ENCODE data around the gene PARP8. TPM values are rescaled to one million over a fixed set of nuclear protein-coding genes. Genes with fewer than 3 reads are reported as not detected.

PARP8 gene
- total RNA-seq, 1 experiment from 2014 or later: 23.2 TPM

GRCh38 chr5:50745221-50745910 is 78.9 kb downstream of the PARP8 start (continued):
- TF ChIP-seq ARID4B (CRISPR knock-in tag; IDR thresholded peaks at IDR 0.05; ENCODE audit: borderline replicate concordance) (no peak), ATF2 (CRISPR knock-in tag; IDR thresholded peaks at IDR 0.05; ENCODE audit: borderline replicate concordance, low read depth) (no peak)
- TF ChIP-seq, protein P1, sequence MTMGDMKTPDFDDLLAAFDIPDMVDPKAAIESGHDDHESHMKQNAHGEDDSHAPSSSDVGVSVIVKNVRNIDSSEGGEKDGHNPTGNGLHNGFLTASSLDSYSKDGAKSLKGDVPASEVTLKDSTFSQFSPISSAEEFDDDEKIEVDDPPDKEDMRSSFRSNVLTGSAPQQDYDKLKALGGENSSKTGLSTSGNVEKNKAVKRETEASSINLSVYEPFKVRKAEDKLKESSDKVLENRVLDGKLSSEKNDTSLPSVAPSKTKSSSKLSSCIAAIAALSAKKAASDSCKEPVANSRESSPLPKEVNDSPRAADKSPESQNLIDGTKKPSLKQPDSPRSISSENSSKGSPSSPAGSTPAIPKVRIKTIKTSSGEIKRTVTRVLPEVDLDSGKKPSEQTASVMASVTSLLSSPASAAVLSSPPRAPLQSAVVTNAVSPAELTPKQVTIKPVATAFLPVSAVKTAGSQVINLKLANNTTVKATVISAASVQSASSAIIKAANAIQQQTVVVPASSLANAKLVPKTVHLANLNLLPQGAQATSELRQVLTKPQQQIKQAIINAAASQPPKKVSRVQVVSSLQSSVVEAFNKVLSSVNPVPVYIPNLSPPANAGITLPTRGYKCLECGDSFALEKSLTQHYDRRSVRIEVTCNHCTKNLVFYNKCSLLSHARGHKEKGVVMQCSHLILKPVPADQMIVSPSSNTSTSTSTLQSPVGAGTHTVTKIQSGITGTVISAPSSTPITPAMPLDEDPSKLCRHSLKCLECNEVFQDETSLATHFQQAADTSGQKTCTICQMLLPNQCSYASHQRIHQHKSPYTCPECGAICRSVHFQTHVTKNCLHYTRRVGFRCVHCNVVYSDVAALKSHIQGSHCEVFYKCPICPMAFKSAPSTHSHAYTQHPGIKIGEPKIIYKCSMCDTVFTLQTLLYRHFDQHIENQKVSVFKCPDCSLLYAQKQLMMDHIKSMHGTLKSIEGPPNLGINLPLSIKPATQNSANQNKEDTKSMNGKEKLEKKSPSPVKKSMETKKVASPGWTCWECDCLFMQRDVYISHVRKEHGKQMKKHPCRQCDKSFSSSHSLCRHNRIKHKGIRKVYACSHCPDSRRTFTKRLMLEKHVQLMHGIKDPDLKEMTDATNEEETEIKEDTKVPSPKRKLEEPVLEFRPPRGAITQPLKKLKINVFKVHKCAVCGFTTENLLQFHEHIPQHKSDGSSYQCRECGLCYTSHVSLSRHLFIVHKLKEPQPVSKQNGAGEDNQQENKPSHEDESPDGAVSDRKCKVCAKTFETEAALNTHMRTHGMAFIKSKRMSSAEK (CRISPR knock-in tag; IDR thresholded peaks at IDR 0.05; ENCODE audit: borderline replicate concordance): no peak

DNA sequence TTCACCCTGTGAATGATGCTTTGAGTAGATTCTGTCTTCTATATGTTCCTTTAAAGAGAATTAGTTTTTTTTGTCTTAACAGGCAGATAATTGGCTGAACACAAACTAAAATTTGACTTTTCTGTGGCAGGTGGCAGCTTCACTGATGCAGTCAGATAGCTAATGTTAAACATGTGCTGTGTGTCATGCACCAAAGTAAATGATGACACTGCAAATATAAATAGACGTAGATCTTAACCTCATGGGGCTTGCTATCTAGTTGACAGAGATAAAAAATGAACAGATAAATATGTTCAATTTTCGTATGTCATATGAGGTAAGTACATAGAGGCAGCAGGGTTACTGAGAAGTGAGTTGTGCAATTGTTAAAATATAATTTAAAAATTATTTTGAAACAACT is 82.7 kb downstream of the PARP8 start:
- ChIA-PET POLR2A (no interaction called here), CTCF (interaction anchor here (0.6 kb wide), 1 partner anchor 28 kb away, joined by 3 read pairs; no protein-coding TSS in a partner anchor)
- Mint-ChIP-seq H3K4me1 (peaks cover 20% of the 10 kb centered on the region), H3K27ac (no peak overlapping the region), H3K36me3 (peaks cover 3% of the 10 kb centered on the region; the same call in 1 of the 2 replicates), H3K4me3 (no peak overlapping the region), H3K9me3 (peaks cover 3% of the 10 kb centered on the region), H3K27me3 (ENCODE audit: low read depth) (no peaks in the 10 kb centered on the region)
- ATAC-seq (no peak), DNase-seq (ENCODE audit: low spot score) (no peak)
- TF ChIP-seq ZNF219 (CRISPR knock-in tag; IDR thresholded peaks at IDR 0.05; ENCODE audit: borderline replicate concordance): no peak
- TF ChIP-seq NR1H2 (CRISPR knock-in tag; IDR thresholded peaks at IDR 0.05): no peak
- TF ChIP-seq CREM (CRISPR knock-in tag; IDR thresholded peaks at IDR 0.05): no peak

DNA sequence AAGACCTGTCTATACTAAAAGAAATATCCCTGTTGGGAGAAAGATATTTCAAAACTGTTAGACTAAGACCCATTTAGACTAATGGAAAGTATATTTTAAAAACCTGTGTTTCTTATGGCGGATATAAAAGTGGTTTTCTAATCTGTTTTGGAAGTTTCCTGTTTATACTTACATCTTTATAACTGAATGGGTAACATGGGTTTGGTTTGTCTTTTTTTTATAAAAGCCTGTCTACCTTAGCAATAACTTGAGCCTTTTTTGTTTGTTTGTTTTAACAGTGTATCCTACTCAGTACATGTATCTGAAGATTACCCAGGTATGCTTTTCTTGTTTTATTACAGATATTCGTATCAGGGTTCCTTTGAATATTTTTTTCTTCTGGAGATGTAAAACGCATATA is 83.4 kb downstream of the PARP8 start:
- CTCF ChIA-PET: no interaction called here
- peaks cover 14% of the 10 kb centered on the region for H3K4me1 Mint-ChIP-seq
- H3K4me3 Mint-ChIP-seq: no peak overlapping the region
- DNase-seq (ENCODE audit: low spot score) (no peak), ATAC-seq (no peak)
- H3K27ac Mint-ChIP-seq: no peak overlapping the region
- no peaks in the 10 kb centered on the region for H3K27me3 Mint-ChIP-seq (ENCODE audit: low read depth)
- peaks cover 5% of the 10 kb centered on the region for H3K36me3 Mint-ChIP-seq
- peaks cover 5% of the 10 kb centered on the region for H3K9me3 Mint-ChIP-seq
- POLR2A ChIA-PET: no interaction called here
- TF ChIP-seq ZNF396 (CRISPR knock-in tag; IDR thresholded peaks at IDR 0.05; ENCODE audit: borderline replicate concordance) (no peak), NR1H2 (CRISPR knock-in tag; IDR thresholded peaks at IDR 0.05) (no peak), IRF2 (CRISPR knock-in tag; IDR thresholded peaks at IDR 0.05; ENCODE audit: borderline replicate concordance, low read depth) (no peak), ATF2 (CRISPR knock-in tag; IDR thresholded peaks at IDR 0.05; ENCODE audit: borderline replicate concordance, low read depth) (no peak), NFATC4 (CRISPR knock-in tag; IDR thresholded peaks at IDR 0.05) (no peak), ZNF263 (CRISPR knock-in tag; IDR thresholded peaks at IDR 0.05; ENCODE audit: low read depth) (no peak), FOXP1 (CRISPR knock-in tag; IDR thresholded peaks at IDR 0.05; ENCODE audit: borderline replicate concordance) (no peak)
- TF ChIP-seq, protein P2, sequence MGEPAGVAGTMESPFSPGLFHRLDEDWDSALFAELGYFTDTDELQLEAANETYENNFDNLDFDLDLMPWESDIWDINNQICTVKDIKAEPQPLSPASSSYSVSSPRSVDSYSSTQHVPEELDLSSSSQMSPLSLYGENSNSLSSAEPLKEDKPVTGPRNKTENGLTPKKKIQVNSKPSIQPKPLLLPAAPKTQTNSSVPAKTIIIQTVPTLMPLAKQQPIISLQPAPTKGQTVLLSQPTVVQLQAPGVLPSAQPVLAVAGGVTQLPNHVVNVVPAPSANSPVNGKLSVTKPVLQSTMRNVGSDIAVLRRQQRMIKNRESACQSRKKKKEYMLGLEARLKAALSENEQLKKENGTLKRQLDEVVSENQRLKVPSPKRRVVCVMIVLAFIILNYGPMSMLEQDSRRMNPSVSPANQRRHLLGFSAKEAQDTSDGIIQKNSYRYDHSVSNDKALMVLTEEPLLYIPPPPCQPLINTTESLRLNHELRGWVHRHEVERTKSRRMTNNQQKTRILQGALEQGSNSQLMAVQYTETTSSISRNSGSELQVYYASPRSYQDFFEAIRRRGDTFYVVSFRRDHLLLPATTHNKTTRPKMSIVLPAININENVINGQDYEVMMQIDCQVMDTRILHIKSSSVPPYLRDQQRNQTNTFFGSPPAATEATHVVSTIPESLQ (CRISPR knock-in tag; IDR thresholded peaks at IDR 0.05): no peak
- TF ChIP-seq, protein P1 (CRISPR knock-in tag; IDR thresholded peaks at IDR 0.05; ENCODE audit: borderline replicate concordance): no peak

All from WTC11 (cell line).